Lung (tissue), 12 donors: Measurements from ENCODE around the gene LRRC27. TPM values are rescaled to one million over a fixed set of nuclear protein-coding genes. Genes with fewer than 3 reads are reported as not detected.
A peak's percentile ranks its signal among the peaks of the same experiment; 100 is the strongest.

Source experiments
- ATAC-seq: fragments of 200-7000 bp; cut with Tn5 transposase; one replicate; pipeline ENCODE4 v1.9.1; 2020; ENCODE audit warnings: moderate number of reproducible peaks; ENCODE audit not compliant: insufficient read depth, low FRiP score
- DNase-seq, 3 donors: peaks; one replicate each; pipeline ENCODE4 v3.0.0-alpha.2; 2013 to 2017
- H3K27ac ChIP-seq, 2 donors: one replicate each; pipeline ENCODE4 v1.5.1; 2013; ENCODE audit warnings: mild to moderate bottlenecking in 2 of 2, moderate library complexity in 2 of 2, control low read depth in 1 of 2, inconsistent platforms in 1 of 2, low read depth in 1 of 2, low read length in 1 of 2
- H3K27me3 ChIP-seq, 3 donors: one replicate each; pipeline ENCODE4 v1.5.1; 2013; ENCODE audit warnings: low read length in 2 of 3; ENCODE audit not compliant: control insufficient read depth in 3 of 3, insufficient read depth in 3 of 3
- H3K36me3 ChIP-seq, 4 donors: one replicate each; pipeline ENCODE4 v1.5.1; 2013; ENCODE audit warnings: low read length in 4 of 4, mild to moderate bottlenecking in 1 of 4, moderate library complexity in 1 of 4; ENCODE audit not compliant: control insufficient read depth in 4 of 4, insufficient read depth in 4 of 4
- H3K4me1 ChIP-seq, 5 donors: one replicate each; pipeline ENCODE4 v1.5.1; 2013; ENCODE audit warnings: low read length in 5 of 5, mild to moderate bottlenecking in 2 of 5, moderate library complexity in 1 of 5; ENCODE audit not compliant: control insufficient read depth in 5 of 5, insufficient read depth in 5 of 5
- H3K4me3 ChIP-seq: one replicate; pipeline ENCODE4 v1.5.1; 2013; ENCODE audit warnings: mild to moderate bottlenecking, control low read depth, moderate library complexity
- H3K9ac ChIP-seq, 2 donors: one replicate each; pipeline ENCODE4 v1.5.1; 2013; ENCODE audit warnings: low read length in 2 of 2, control low read depth in 1 of 2; ENCODE audit not compliant: insufficient read depth in 1 of 2
- H3K9me3 ChIP-seq, 4 donors: one replicate each; pipeline ENCODE4 v1.5.1; 2013; ENCODE audit warnings: low read length in 3 of 4, mild to moderate bottlenecking in 1 of 4, moderate library complexity in 1 of 4; ENCODE audit not compliant: control insufficient read depth in 4 of 4, insufficient read depth in 3 of 4
- WGBS, 2 donors: extraction: QIAGEN DNeasy Blood & Tissue Kit; methylation state at CpG; one replicate each; pipeline ENCODE4 v1.1.7; 2013; 5-methylcytosine and 5-hydroxymethylcytosine counted together
- polyA plus RNA-seq, 2 donors: library from polyadenylated mRNA; stranded (reverse); fragments of 200-250 nt; gene quantifications; one replicate each; pipeline ENCODE4 v1.2.1, GENCODE V29; 2013
- total RNA-seq, 2 donors: library from RNA; depleted of rRNA in 1 of 2; stranded (reverse); fragments of >200 nt in 1 of 2; gene quantifications; one replicate each; pipeline ENCODE4 v1.2.1, GENCODE V29; 2014 to 2021
- TF ChIP-seq, protein P1 (sequence below): IDR thresholded peaks from 2 replicates; pipeline ENCODE4 v1.5.1; 2012; ENCODE audit warnings: mild to moderate bottlenecking; ENCODE audit errors: control extremely low read depth, extremely low read depth
- donor health status: control.
- donor health status: control.
- donor health status: Bipolar disorder and iron deficiency.
- donor health status: healthy.
- donor health status: DM: yes; HTN: yes; CAD: no.

The LRRC27 gene
- total and polyA plus RNA-seq, 4 donors: 5.8 to 25.5 (median 17.2) TPM

DNA sequence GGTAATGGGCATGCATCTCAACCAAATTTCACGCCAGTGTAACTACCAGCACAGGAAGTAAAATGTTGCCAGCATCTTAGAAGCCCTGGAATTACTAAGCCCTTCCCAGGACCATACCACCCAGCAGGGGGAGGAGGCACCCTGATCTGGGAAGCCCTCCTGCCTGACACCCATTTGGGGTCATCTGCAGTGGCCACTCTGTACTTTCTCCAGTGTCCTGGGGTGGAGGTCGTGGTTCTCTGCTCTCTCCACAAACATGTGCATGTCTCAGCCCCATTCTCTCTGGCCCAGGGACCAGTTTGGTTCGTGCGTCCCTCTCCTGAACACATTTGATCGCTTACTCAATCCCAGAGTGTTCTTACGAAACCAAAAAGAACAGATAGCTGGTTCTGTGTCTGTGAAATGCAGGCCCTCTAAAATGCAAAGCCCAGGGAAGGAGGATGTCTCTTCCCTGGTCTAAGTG, 9.4 kb upstream of the LRRC27 start:
- no peaks in the 10 kb centered on the region for H3K27me3 ChIP-seq
- no peak overlapping the region for H3K9ac ChIP-seq
- DNase-seq (peak in 1 of 3 donors; percentile 42), ATAC-seq (peak; percentile 20)
- H3K4me3 ChIP-seq: no peak overlapping the region
- H3K27ac ChIP-seq: no peak overlapping the region
- peaks cover 0 to 3% (median under 1%) of the 10 kb centered on the region in 4 donors for H3K36me3 ChIP-seq
- TF ChIP-seq, protein P1, sequence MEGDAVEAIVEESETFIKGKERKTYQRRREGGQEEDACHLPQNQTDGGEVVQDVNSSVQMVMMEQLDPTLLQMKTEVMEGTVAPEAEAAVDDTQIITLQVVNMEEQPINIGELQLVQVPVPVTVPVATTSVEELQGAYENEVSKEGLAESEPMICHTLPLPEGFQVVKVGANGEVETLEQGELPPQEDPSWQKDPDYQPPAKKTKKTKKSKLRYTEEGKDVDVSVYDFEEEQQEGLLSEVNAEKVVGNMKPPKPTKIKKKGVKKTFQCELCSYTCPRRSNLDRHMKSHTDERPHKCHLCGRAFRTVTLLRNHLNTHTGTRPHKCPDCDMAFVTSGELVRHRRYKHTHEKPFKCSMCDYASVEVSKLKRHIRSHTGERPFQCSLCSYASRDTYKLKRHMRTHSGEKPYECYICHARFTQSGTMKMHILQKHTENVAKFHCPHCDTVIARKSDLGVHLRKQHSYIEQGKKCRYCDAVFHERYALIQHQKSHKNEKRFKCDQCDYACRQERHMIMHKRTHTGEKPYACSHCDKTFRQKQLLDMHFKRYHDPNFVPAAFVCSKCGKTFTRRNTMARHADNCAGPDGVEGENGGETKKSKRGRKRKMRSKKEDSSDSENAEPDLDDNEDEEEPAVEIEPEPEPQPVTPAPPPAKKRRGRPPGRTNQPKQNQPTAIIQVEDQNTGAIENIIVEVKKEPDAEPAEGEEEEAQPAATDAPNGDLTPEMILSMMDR: no peak
- no peaks in the 10 kb centered on the region for H3K9me3 ChIP-seq
- WGBS, 2 donors: 38 to 49% methylated on average over 6 of the region's 6 CpGs
- peaks cover 0 to 7% (median 0%) of the 10 kb centered on the region in 5 donors for H3K4me1 ChIP-seq

DNA sequence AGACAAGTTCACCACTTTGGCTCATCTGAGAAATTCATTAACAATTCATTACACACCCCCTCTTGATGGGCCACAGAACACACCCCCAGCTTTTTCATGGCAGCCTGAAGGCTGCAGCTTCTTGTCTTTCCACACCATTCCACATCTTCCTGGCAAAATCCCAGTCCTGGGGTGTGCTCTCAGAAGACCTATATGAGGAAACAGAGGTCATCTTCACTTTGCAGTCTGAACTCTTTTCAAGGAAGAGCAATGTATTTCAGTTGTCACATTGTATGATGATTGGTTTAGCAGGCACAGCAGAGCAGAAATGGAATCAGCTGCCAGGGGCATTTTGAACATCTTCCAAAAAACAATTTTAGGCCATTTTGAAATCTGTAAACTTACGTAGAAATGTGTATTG, 7.8 kb upstream of the LRRC27 start:
- TF ChIP-seq, protein P1: no peak

DNA sequence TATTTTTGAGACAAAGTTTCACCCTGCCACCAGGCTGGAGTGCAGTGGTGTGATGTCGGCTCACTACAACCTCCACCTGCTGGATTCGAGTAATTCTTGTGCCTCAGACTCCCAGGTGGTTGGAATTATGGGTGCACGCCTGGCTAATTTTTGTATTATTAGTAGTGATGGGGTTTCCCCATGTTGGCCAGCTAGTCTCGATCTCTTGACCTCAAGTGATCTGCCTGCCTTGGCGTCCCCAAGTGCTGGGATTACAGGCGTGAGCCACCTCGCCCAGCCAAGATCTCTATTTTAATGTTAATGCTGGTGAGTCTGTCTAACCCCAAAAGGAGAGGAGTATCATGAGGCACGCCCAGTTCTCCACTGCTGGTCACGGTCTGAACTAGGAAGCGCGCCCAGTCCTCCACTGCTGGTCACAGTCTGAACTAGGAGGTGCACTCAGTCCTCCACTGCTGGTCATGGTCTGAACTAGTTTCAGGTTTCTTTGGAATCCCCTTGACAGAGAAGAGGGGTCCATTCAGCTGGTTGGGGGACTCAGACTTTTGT, 5.6 kb upstream of the LRRC27 start:
- Histone ChIP-seq H3K36me3 (peaks cover 0 to 4% (median 2%) of the 10 kb centered on the region in 4 donors), H3K9me3 (no peaks in the 10 kb centered on the region), H3K4me3 (no peak overlapping the region), H3K9ac (no peak overlapping the region), H3K27ac (no peak overlapping the region), H3K27me3 (no peaks in the 10 kb centered on the region), H3K4me1 (peaks cover 0 to 18% (median 9%) of the 10 kb centered on the region in 5 donors)
- TF ChIP-seq, protein P1: no peak
- ATAC-seq (no peak), DNase-seq (no peak)
- 93 to 95% methylated on average over 11 of the region's 11 CpGs for WGBS, 2 donors

More for the DNA sequence above, 7.8 kb upstream of the LRRC27 start:
- WGBS, 2 donors: 91 to 92% methylated on average over 1 of the region's 1 CpG
- H3K27me3 ChIP-seq: no peaks in the 10 kb centered on the region
- H3K9ac ChIP-seq: no peak overlapping the region
- H3K4me3 ChIP-seq: no peak overlapping the region
- H3K9me3 ChIP-seq: no peaks in the 10 kb centered on the region
- DNase-seq: peak in 2 of 3 donors; percentile 25 to 46
- H3K4me1 ChIP-seq: peaks cover 0 to 7% (median 0%) of the 10 kb centered on the region in 5 donors
- H3K36me3 ChIP-seq: peaks cover 0 to 4% (median 2%) of the 10 kb centered on the region in 4 donors
- no peak overlapping the region for H3K27ac ChIP-seq
- no peak for ATAC-seq

DNA sequence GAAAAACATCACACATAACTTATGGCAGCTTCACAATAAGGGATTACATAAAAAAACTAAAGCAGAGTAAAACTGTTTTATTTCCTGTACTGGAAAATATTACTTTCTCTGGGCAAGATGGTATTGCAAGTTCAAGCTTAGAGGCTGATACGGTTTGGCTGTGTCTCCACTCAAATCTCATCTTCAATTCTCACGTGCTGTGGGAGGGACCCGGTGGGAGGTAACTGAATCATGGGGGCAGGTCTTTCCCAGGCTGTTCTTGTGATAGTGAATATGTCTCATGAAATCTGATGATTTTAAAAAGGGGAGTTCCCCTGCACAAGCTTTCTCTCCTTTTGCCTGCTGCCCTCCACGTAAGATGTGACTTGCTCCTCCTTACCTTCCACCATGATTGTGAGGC, 5.1 kb upstream of the LRRC27 start:
- TF ChIP-seq, protein P1: no peak
- Histone ChIP-seq H3K4me1 (peaks cover 0 to 18% (median 9%) of the 10 kb centered on the region in 5 donors), H3K9me3 (no peaks in the 10 kb centered on the region), H3K27me3 (no peaks in the 10 kb centered on the region), H3K27ac (no peak overlapping the region), H3K36me3 (peaks cover 0 to 4% (median 2%) of the 10 kb centered on the region in 4 donors), H3K9ac (no peak overlapping the region), H3K4me3 (no peak overlapping the region)
- ATAC-seq: no peak
- DNase-seq: no peak
- WGBS, 2 donors: 78 to 90% methylated on average over 4 of the region's 4 CpGs
